Stimulated activated CD8-positive, alpha-beta memory T cell treated with anti-CD3 and anti-CD28 coated beads, Interleukin-4, amount 100 ng/mL, for 1 hour (primary cell): ENCODE data around the gene DIRAS3.
"Not testable (repeated sequence)": the region's sequence is repeated elsewhere in the genome, so short reads cannot be mapped to it uniquely, and the experiment has no call there.

Experiments used
- DNase-seq, 2 donors: peaks; one replicate each; pipeline ENCODE4 v3.0.0-alpha.2; 2020; ENCODE audit warnings: low read depth in 2 of 2, low spot score in 1 of 2

Gene DIRAS3

GRCh38 chr1:68049941-68050878 lies at the start of gene DIRAS3:
Gene DIRAS3 (minus strand): TSS chr1:68050627. CDS start chr1:68047297, 3,330 bp downstream.
- no peak for DNase-seq

- DNase-seq: no peak
These were observed 43.3 kb upstream of the DIRAS3 start for GRCh38 chr1:68093737-68094136.

- no peak for DNase-seq
These were observed 36.8 kb upstream of the DIRAS3 start for GRCh38 chr1:68087184-68087583.

- no peak for DNase-seq
These were observed 35.3 kb upstream of the DIRAS3 start for GRCh38 chr1:68085752-68086151.

- no peak for DNase-seq
These were observed 33.3 kb upstream of the DIRAS3 start for GRCh38 chr1:68083686-68084085.

- no peak for DNase-seq
These were observed 31.4 kb upstream of the DIRAS3 start for GRCh38 chr1:68081775-68082283.

GRCh38 chr1:68078647-68079046 lies 28.2 kb upstream of the DIRAS3 start:
- no peak for DNase-seq

GRCh38 chr1:68074472-68074871 lies 24.0 kb upstream of the DIRAS3 start:
- no peak for DNase-seq

- no peak for DNase-seq
These were observed 15.3 kb upstream of the DIRAS3 start for GRCh38 chr1:68065766-68066165.

- not testable (repeated sequence) for DNase-seq
These were observed 7.6 kb upstream of the DIRAS3 start for GRCh38 chr1:68058053-68058452.

- DNase-seq: no peak
These were observed 7.1 kb upstream of the DIRAS3 start for GRCh38 chr1:68057564-68057963.

- no peak for DNase-seq
These were observed 6.6 kb upstream of the DIRAS3 start for GRCh38 chr1:68057050-68057449.

- no peak for DNase-seq
These were observed 1.0 kb upstream of the DIRAS3 start for GRCh38 chr1:68051475-68051874.

- no peak for DNase-seq
These were observed 2.8 kb downstream of the DIRAS3 start for GRCh38 chr1:68047659-68048026.

GRCh38 chr1:68046885-68047658 lies 3.4 kb downstream of the DIRAS3 start:
- DNase-seq: no peak

- DNase-seq: no peak
These were observed 4.0 kb downstream of the DIRAS3 start for GRCh38 chr1:68046423-68046822.

GRCh38 chr1:68045511-68046180 lies 4.8 kb downstream of the DIRAS3 start:
- DNase-seq: no peak

GRCh38 chr1:68043443-68044090 lies 6.9 kb downstream of the DIRAS3 start:
- DNase-seq: no peak

- DNase-seq: no peak
These were observed 13.5 kb downstream of the DIRAS3 start for GRCh38 chr1:68036946-68037345.

GRCh38 chr1:68029444-68029843 lies 21.0 kb downstream of the DIRAS3 start:
- DNase-seq: no peak

- DNase-seq: no peak
These were observed 21.9 kb downstream of the DIRAS3 start for GRCh38 chr1:68028566-68028965.
